Sigmoid colon (tissue), 4 donors: Measurements from ENCODE around the gene ACTR3C.

Source experiments
- CTCF ChIP-seq, 4 experiments: fragments of 450-650 bp in 3 of 4; fragments of 200-600 bp in 1 of 4; IDR thresholded peaks; one replicate each; pipeline ENCODE4 v1.5.1; 2016 to 2019; ENCODE audit warnings: antibody characterized with exemption in 4 of 4, mild to moderate bottlenecking in 3 of 4, moderate library complexity in 2 of 4
- POLR2A ChIP-seq, 2 donors: fragments of 450-650 bp; IDR thresholded peaks; one replicate each; pipeline ENCODE4 v1.6.1; 2016; ENCODE audit warnings: antibody characterized with exemption in 2 of 2, mild to moderate bottlenecking in 2 of 2, moderate library complexity in 2 of 2
- POLR2AphosphoS5 ChIP-seq, 4 donors: sonication (generic); formaldehyde crosslinking; IDR thresholded peaks; one replicate each; pipeline ENCODE4 v1.6.1; 2017; ENCODE audit warnings: antibody characterized with exemption in 4 of 4

- TF ChIP-seq CTCF (IDR thresholded peaks at IDR 0.05), result no peak
- TF ChIP-seq POLR2AphosphoS5 (IDR thresholded peaks at IDR 0.05), result no peak
- TF ChIP-seq POLR2A (IDR thresholded peaks at IDR 0.05), result no peak
Observed at GRCh38 chr7:150365194-150365593, 41.8 kb upstream of the ACTR3C start.
